WI38 (cell line): ENCODE results near the gene DRC1.

Experiments used
- H3K4me3 ChIP-seq: 2 replicates; pipeline ENCODE4 v1.5.1; 2011; ENCODE audit warnings: low read depth, mild to moderate bottlenecking, control low read depth, low read length
- TF ChIP-seq, protein P1 (sequence below): IDR thresholded peaks from 2 replicates; pipeline ENCODE4 v1.5.1; 2012; ENCODE audit warnings: low read depth, mild to moderate bottlenecking, control low read depth, low read length

Gene DRC1

DNA sequence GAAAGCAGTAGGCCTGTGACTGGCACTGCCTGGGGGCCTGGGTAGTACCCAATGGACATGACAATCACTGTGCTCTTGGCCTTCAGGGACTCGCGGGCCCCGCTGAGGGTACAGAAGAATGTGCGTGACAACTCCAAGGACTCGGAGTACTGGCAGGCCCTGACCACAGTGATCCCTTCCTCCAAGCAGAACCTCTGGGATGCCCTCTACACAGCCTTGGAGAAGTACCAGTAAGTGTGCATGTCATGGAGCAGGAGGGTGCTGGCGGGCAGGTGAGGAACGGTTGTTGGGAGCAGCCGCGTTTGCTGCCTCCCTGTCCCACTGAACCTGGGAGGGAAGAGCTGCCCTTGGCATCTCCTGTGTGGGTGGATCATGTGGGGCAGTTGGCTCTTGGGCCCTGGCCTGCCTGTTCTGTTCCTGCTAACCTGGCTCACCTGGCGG, 52.9 kb downstream of the DRC1 start:
- TF ChIP-seq, protein P1, sequence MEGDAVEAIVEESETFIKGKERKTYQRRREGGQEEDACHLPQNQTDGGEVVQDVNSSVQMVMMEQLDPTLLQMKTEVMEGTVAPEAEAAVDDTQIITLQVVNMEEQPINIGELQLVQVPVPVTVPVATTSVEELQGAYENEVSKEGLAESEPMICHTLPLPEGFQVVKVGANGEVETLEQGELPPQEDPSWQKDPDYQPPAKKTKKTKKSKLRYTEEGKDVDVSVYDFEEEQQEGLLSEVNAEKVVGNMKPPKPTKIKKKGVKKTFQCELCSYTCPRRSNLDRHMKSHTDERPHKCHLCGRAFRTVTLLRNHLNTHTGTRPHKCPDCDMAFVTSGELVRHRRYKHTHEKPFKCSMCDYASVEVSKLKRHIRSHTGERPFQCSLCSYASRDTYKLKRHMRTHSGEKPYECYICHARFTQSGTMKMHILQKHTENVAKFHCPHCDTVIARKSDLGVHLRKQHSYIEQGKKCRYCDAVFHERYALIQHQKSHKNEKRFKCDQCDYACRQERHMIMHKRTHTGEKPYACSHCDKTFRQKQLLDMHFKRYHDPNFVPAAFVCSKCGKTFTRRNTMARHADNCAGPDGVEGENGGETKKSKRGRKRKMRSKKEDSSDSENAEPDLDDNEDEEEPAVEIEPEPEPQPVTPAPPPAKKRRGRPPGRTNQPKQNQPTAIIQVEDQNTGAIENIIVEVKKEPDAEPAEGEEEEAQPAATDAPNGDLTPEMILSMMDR, result no peak
- H3K4me3 ChIP-seq, result no peak overlapping the region

- TF ChIP-seq, protein P1, result no peak
- H3K4me3 ChIP-seq, result no peak overlapping the region
Observed at GRCh38 chr2:26455037-26455669, 53.4 kb downstream of the DRC1 start.

GRCh38 chr2:26455670-26456439, 54.1 kb downstream of the DRC1 start:
- no peak overlapping the region for H3K4me3 ChIP-seq
- TF ChIP-seq, protein P1, result no peak

- H3K4me3 ChIP-seq, result no peak overlapping the region
- TF ChIP-seq, protein P1, result no peak
Observed at GRCh38 chr2:26456440-26457250, 54.9 kb downstream of the DRC1 start.

DNA sequence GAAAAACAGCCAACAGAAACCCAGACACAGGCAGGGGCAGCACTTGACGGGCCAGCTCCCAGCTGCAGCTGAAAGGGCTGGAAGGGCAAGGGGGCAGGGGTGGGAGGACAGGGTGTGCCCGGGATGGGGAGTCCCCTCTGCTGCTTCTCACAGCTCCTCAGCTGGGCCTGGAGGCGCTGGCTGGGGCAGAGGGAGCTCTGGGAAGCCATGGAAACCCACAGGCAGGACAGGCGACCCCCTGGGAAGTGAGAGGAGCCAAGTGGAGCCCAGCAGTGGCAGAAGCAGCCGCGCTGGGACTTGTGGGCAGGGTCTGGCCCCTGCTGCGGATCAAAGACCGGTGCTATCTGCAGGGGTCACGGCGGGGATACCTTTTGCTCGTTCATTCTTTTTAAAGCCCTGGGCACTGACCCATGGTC, 55.5 kb downstream of the DRC1 start:
- TF ChIP-seq, protein P1, result no peak
- H3K4me3 ChIP-seq, result no peak overlapping the region

DNA sequence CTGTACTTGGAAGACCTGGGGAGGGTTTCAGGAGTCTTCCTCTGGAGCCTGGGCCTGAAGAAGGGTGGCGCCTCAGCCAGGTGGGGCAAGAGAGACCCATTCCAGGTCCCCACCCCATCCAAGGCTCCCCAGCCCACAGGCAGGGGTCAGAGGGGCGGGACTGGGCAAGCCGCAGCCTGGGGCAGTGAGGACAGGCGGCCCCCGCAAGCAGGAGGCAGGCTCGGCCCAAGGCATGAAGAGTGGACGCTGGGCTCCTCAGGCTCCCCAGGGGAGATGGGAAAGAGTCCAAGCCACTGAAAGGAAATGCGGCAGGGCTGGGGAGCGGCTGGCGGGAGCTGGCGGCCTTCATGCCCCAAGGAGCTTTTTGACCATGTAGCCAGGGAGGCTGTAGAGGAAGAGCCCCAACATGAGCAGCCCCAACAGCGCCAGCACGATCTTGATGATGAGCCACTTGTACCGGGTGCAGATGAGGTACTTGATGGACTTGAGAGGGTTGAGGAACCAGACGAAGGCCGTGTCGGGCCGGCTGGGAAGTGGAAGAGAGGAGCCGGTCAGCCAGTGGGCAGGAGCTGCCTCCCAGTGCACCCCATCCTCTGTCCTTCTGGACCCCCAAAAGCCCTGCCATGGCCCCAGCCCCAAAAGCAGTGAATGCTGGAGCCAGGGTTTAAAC, 56.1 kb downstream of the DRC1 start:
- TF ChIP-seq, protein P1, result no peak
- H3K4me3 ChIP-seq, result no peak overlapping the region
